HCT116 (cell line): Measurements from ENCODE around the gene SPAG8. TPM values are rescaled to one million over a fixed set of nuclear protein-coding genes. Genes with fewer than 3 reads are reported as not detected.

Experiments
- ATAC-seq: fragments of 200-7000 bp; cut with Tn5 transposase; 2 replicates; pipeline ENCODE4 v1.9.1; 2020; ENCODE audit warnings: mild to moderate bottlenecking, moderate library complexity
- BruUV-seq: library from RNA; stranded (reverse); fragments of 400-500 nt; replicated peaks from 2 replicates; lab custom pipeline; 2021; lab: Mats Ljungman, UMichigan
- CTCF ChIA-PET: fragments of 300-600 bp; sonication (Branson Sonifier 250); formaldehyde crosslinking; loops from one replicate; lab custom pipeline; 2021; ENCODE audit warnings: antibody characterized with exemption; lab: Charles Lee
- POLR2A ChIA-PET: fragments of 300-600, 350-600 bp; sonication (Branson Sonifier 250); formaldehyde crosslinking; loops from one replicate; lab custom pipeline; 2021; ENCODE audit warnings: antibody characterized with exemption; lab: Charles Lee
- RAD21 ChIA-PET, 2 experiments: fragments of 300-600 bp; sonication (Branson Sonifier 250); formaldehyde crosslinking; loops; one replicate each; lab custom pipeline; 2023; ENCODE audit warnings: low total read pairs in 2 of 2; ENCODE audit not compliant: uncharacterized antibody in 2 of 2, unreplicated experiment in 2 of 2, low non-redundant PET in 1 of 2; lab: Charles Lee
- DNase-seq: peaks from one replicate; pipeline ENCODE4 v3.0.0-alpha.2; 2010; ENCODE audit warnings: low read depth, low spot score
- H2AFZ ChIP-seq: fragments of 200-600 bp; shearing (Covaris generic), sonication (generic); 2 replicates; pipeline ENCODE4 v1.6.1; 2017; ENCODE audit warnings: low read depth, mixed run types, mixed read lengths, antibody characterized with exemption, low read length; ENCODE audit not compliant: poor library complexity, severe bottlenecking
- H3K27ac ChIP-seq: 2 replicates; pipeline ENCODE4 v1.5.1; 2012; ENCODE audit warnings: low read depth, low read length
- H3K27me3 ChIP-seq: fragments of 200-600 bp; sonication (generic); 2 replicates; pipeline ENCODE4 v1.6.1; 2016; ENCODE audit warnings: mixed run types, low read length, mixed read lengths; ENCODE audit not compliant: insufficient read depth
- H3K36me3 ChIP-seq, 2 experiments: fragments of 200-500 bp in 1 of 2; fragments of 200-600 bp in 1 of 2; sonication (Bioruptor generic) in 1 of 2; sonication (generic) in 1 of 2; 2 replicates each; pipeline versions ENCODE4 v1.5.1 to v1.6.1; 2014 to 2016; ENCODE audit warnings: low read length in 2 of 2, inconsistent platforms in 1 of 2, mixed read lengths in 1 of 2, mixed run types in 1 of 2; ENCODE audit not compliant: insufficient read depth in 2 of 2, control insufficient read depth in 1 of 2
- H3K4me1 ChIP-seq, 2 experiments: fragments of 200-600 bp in 1 of 2; sonication (generic) in 1 of 2; 2 replicates each; pipeline versions ENCODE4 v1.5.1 to v1.6.1; 2012 to 2017; ENCODE audit warnings: low read length in 2 of 2, inconsistent platforms in 1 of 2, mild to moderate bottlenecking in 1 of 2, mixed read lengths in 1 of 2, mixed run types in 1 of 2, moderate library complexity in 1 of 2; ENCODE audit not compliant: insufficient read depth in 2 of 2, control insufficient read depth in 1 of 2
- H3K4me2 ChIP-seq: fragments of 200-600 bp; sonication (generic); 2 replicates; pipeline ENCODE4 v1.6.1; 2017; ENCODE audit warnings: mixed run types, low read length, mixed read lengths
- H3K4me3 ChIP-seq, 2 experiments: fragments of 200-600 bp in 1 of 2; sonication (generic) in 1 of 2; replicated peaks in 1 of 2; 2 replicates each; pipeline ENCODE4 v1.5.1; 2011 to 2016; ENCODE audit warnings: low read length in 2 of 2, control low read depth in 1 of 2, low read depth in 1 of 2, mild to moderate bottlenecking in 1 of 2, mixed read lengths in 1 of 2, mixed run types in 1 of 2
- H3K79me2 ChIP-seq: fragments of 200-600 bp; sonication (generic); 2 replicates; pipeline ENCODE4 v1.6.1; 2017; ENCODE audit warnings: mild to moderate bottlenecking, mixed run types, low read length, moderate library complexity, mixed read lengths; ENCODE audit not compliant: insufficient read depth
- H3K9ac ChIP-seq: fragments of 200-600 bp; sonication (generic); 2 replicates; pipeline ENCODE4 v1.6.1; 2016; ENCODE audit warnings: low read length, mixed read lengths
- H3K9me2 ChIP-seq: fragments of 200-600 bp; sonication (generic), shearing (Covaris generic); 2 replicates; pipeline ENCODE4 v1.6.1; 2017; ENCODE audit warnings: mixed run types, mild to moderate bottlenecking, moderate library complexity; ENCODE audit not compliant: insufficient read depth
- H3K9me3 ChIP-seq, 2 experiments: fragments of 200-500 bp in 1 of 2; fragments of 200-600 bp in 1 of 2; sonication (Bioruptor generic) in 1 of 2; sonication (generic) in 1 of 2; 2 replicates each; pipeline ENCODE4 v1.6.1; 2014 to 2017; ENCODE audit warnings: low read length in 2 of 2, mixed read lengths in 2 of 2, inconsistent platforms in 1 of 2, low read depth in 1 of 2, mild to moderate bottlenecking in 1 of 2, mixed run types in 1 of 2, moderate library complexity in 1 of 2; ENCODE audit not compliant: control insufficient read depth in 1 of 2, insufficient read depth in 1 of 2
- H4K20me1 ChIP-seq: fragments of 200-600 bp; sonication (generic), shearing (Covaris generic); 2 replicates; pipeline ENCODE4 v1.6.1; 2017; ENCODE audit warnings: mixed run types, mild to moderate bottlenecking, moderate library complexity; ENCODE audit not compliant: insufficient read depth
- CBX3 ChIP-seq: IDR thresholded peaks from 2 replicates; pipeline ENCODE4 v1.6.1; 2012; ENCODE audit warnings: low read depth
- CEBPB ChIP-seq: IDR thresholded peaks from 2 replicates; pipeline ENCODE4 v1.6.1; 2012; ENCODE audit warnings: low read depth
- CTCF ChIP-seq, 3 experiments: fragments of 200-600 bp in 1 of 3; sonication (generic) in 1 of 3; IDR thresholded peaks in 2 of 3; conservative IDR thresholded peaks in 1 of 3; 2 replicates each; pipeline ENCODE4 v1.5.1; 2012 to 2017; ENCODE audit warnings: low read depth in 2 of 3, low read length in 2 of 3, antibody characterized with exemption in 1 of 3, borderline replicate concordance in 1 of 3, control low read depth in 1 of 3, mild to moderate bottlenecking in 1 of 3, mixed read lengths in 1 of 3, mixed run types in 1 of 3, moderate library complexity in 1 of 3; ENCODE audit not compliant: insufficient read depth in 1 of 3
- EGR1 ChIP-seq: IDR thresholded peaks from 2 replicates; pipeline ENCODE4 v1.6.1; 2012; ENCODE audit warnings: low read depth
- ELF1 ChIP-seq: IDR thresholded peaks from 2 replicates; pipeline ENCODE4 v1.6.1; 2012; ENCODE audit warnings: low read depth, borderline replicate concordance
- EZH2 ChIP-seq: fragments of 200-600 bp; sonication (generic); IDR thresholded peaks from 2 replicates; pipeline ENCODE4 v1.6.1; 2017; ENCODE audit warnings: antibody characterized with exemption, mixed run types
- EZH2phosphoT487 ChIP-seq: fragments of 200-600 bp; IDR thresholded peaks from 2 replicates; pipeline ENCODE4 v1.6.1; 2018; ENCODE audit warnings: antibody characterized with exemption, borderline replicate concordance
- FOSL1 ChIP-seq: IDR thresholded peaks from 2 replicates; pipeline ENCODE4 v1.6.1; 2012; ENCODE audit warnings: low read depth
- JUND ChIP-seq: IDR thresholded peaks from 2 replicates; pipeline ENCODE4 v1.6.1; 2012
- RAD21 ChIP-seq: IDR thresholded peaks from 2 replicates; pipeline ENCODE4 v1.6.1; 2012; ENCODE audit warnings: low read depth, mild to moderate bottlenecking
- SIN3A ChIP-seq: IDR thresholded peaks from 2 replicates; pipeline ENCODE4 v1.6.1; 2012; ENCODE audit warnings: low read depth
- SP1 ChIP-seq: IDR thresholded peaks from 2 replicates; pipeline ENCODE4 v1.6.1; 2012; ENCODE audit warnings: low read depth
- SRF ChIP-seq: IDR thresholded peaks from 2 replicates; pipeline ENCODE4 v1.6.1; 2012; ENCODE audit warnings: low read depth
- TCF7L2 ChIP-seq: IDR thresholded peaks from 2 replicates; pipeline ENCODE4 v1.7.0; 2011; ENCODE audit warnings: borderline replicate concordance, inconsistent platforms; ENCODE audit not compliant: insufficient read depth, insufficient read length; ENCODE audit errors: extremely low read depth
- intact Hi-C: fragments of 100-400 bp; cut with micrococcal nuclease; formaldehyde crosslinking; loops from 2 replicates; pipeline ENCODE4 v1.10.0; 2022
- total RNA-seq: library from RNA; stranded (reverse); gene quantifications from one replicate; pipeline ENCODE4 v1.2.1, GENCODE V29; 2021; ENCODE audit not compliant: unreplicated experiment
- TF ChIP-seq, protein P1 (sequence below): IDR thresholded peaks from 2 replicates; pipeline ENCODE4 v1.6.1; 2011; ENCODE audit warnings: mild to moderate bottlenecking, low read length, moderate library complexity; ENCODE audit not compliant: insufficient replicate concordance; ENCODE audit errors: extremely low read depth
- TF ChIP-seq, protein P2 (sequence below): IDR thresholded peaks from 2 replicates; pipeline ENCODE4 v1.6.1; 2012

SPAG8 gene
- total RNA-seq, 1 experiment from 2014 or later = 0.39 TPM

DNA sequence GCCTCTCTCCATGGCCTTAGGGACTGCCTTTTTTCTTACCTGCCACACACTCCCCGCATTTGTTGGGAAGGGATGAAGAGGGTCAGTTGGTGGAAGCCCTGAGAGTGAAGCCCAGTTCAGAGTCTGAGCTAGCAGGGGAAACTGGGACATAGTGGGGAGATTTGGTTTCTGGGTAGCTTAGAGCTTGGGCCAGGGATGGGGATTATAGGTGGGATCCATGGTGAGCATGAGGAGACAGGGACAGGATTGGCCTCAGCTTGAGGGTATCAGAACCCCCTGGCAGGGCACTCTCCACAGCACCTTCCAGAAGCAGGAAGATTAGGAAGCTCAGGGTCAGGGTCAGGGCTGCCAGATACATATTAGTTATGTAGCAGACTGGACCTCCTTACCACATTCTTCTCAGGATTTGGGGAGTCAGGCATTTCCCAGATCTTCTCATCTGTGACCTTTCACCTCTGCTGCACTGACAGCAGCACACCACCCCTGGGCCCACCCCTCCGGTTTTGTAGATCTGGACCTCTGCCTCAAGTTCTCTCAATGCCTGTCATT lies 40.3 kb upstream of the SPAG8 start:
- Histone ChIP-seq H3K9me2 (no peaks in the 10 kb centered on the region), H2AFZ (no peak overlapping the region), H3K4me1 (no peaks in the 10 kb centered on the region), H3K9ac (no peak overlapping the region), H3K4me2 (no peak overlapping the region), H3K4me3 (no peak overlapping the region), H3K36me3 (no peaks in the 10 kb centered on the region), H3K27ac (no peak overlapping the region)
- POLR2A ChIA-PET = no interaction called here
- no TSS peak for BruUV-seq
- CTCF ChIA-PET = interaction anchor here (1.3 kb wide), 1 partner anchor 17 kb away, joined by 4 read pairs; no protein-coding TSS in a partner anchor
- RAD21 ChIA-PET = no interaction called here
- no peak for ATAC-seq
- TF ChIP-seq RAD21 (no peak), SRF (no peak), JUND (no peak), CBX3 (no peak), EZH2 (no peak), EZH2phosphoT487 (no peak)
- TF ChIP-seq, all 23 proteins: peak for 0
- Histone ChIP-seq H4K20me1 (no peaks in the 10 kb centered on the region), H3K27me3 (no peaks in the 10 kb centered on the region), H3K9me3 (no peaks in the 10 kb centered on the region), H3K79me2 (no peaks in the 10 kb centered on the region)
- intact Hi-C loops = no loop called here
- no peak for DNase-seq

GRCh38 chr9:35847792-35848572 lies 35.9 kb upstream of the SPAG8 start:
- no peak overlapping the region for H3K4me2 ChIP-seq
- no peak overlapping the region for H3K9ac ChIP-seq
- no peaks in the 10 kb centered on the region for H3K79me2 ChIP-seq
- H3K9me3 ChIP-seq = no peaks in the 10 kb centered on the region
- H3K27me3 ChIP-seq = no peaks in the 10 kb centered on the region
- peaks cover 0 to 13% of the 10 kb centered on the region in 2 experiments; a peak in 2 of 4 replicates for H3K4me1 ChIP-seq
- H3K9me2 ChIP-seq = no peaks in the 10 kb centered on the region
- no peak overlapping the region for H2AFZ ChIP-seq
- POLR2A ChIA-PET = no interaction called here
- H3K36me3 ChIP-seq = no peaks in the 10 kb centered on the region
- no peaks in the 10 kb centered on the region for H4K20me1 ChIP-seq
- DNase-seq (no peak), ATAC-seq (no peak; the same call in 1 of the 2 replicates)
- CTCF ChIA-PET = interaction anchor here (1.0 kb wide), 1 partner anchor 13 kb away, joined by 5 read pairs; no protein-coding TSS in a partner anchor
- BruUV-seq = no TSS peak
- TF ChIP-seq, protein P1, sequence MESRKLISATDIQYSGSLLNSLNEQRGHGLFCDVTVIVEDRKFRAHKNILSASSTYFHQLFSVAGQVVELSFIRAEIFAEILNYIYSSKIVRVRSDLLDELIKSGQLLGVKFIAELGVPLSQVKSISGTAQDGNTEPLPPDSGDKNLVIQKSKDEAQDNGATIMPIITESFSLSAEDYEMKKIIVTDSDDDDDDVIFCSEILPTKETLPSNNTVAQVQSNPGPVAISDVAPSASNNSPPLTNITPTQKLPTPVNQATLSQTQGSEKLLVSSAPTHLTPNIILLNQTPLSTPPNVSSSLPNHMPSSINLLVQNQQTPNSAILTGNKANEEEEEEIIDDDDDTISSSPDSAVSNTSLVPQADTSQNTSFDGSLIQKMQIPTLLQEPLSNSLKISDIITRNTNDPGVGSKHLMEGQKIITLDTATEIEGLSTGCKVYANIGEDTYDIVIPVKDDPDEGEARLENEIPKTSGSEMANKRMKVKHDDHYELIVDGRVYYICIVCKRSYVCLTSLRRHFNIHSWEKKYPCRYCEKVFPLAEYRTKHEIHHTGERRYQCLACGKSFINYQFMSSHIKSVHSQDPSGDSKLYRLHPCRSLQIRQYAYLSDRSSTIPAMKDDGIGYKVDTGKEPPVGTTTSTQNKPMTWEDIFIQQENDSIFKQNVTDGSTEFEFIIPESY = no peak
- TF ChIP-seq JUND = no peak
- no peak for TF ChIP-seq FOSL1
- no peak for TF ChIP-seq TCF7L2
- TF ChIP-seq ELF1 = no peak
- no peak for TF ChIP-seq SP1
- TF ChIP-seq SIN3A = no peak
- TF ChIP-seq CBX3 = no peak
- TF ChIP-seq EGR1 = no peak
- TF ChIP-seq, protein P2, sequence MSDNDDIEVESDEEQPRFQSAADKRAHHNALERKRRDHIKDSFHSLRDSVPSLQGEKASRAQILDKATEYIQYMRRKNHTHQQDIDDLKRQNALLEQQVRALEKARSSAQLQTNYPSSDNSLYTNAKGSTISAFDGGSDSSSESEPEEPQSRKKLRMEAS = no peak
- TF ChIP-seq EZH2 = no peak
- no peak for TF ChIP-seq CTCF (IDR thresholded peaks at IDR 0.05 in 2 of 3, conservative IDR thresholded peaks at IDR 0.05 in 1 of 3; ENCODE audit: borderline replicate concordance in 1 of 3, insufficient read depth in 1 of 3, low read depth in 2 of 3, low read length in 2 of 3)
- TF ChIP-seq CEBPB = no peak
- no peak for TF ChIP-seq SRF
- TF ChIP-seq, all 23 proteins: peak for 0
- RAD21 ChIA-PET = no interaction called here
- intact Hi-C loops = no loop called here
- Histone ChIP-seq H3K27ac (no peak overlapping the region), H3K4me3 (no peak overlapping the region)
